Stomach (tissue), 4 donors: Measurements from ENCODE around the gene RGS7.

Source experiments
- CTCF ChIP-seq, 7 experiments: fragments of 450-650 bp in 4 of 7; fragments of 200-600 bp in 3 of 7; sonication (generic) in 3 of 7; IDR thresholded peaks; one replicate each; pipeline ENCODE4 v1.5.1; 2016 to 2019; ENCODE audit warnings: antibody characterized with exemption in 7 of 7, control low read depth in 2 of 7, mild to moderate bottlenecking in 1 of 7
- EP300 ChIP-seq: sonication (generic); formaldehyde crosslinking; IDR thresholded peaks from one replicate; pipeline ENCODE4 v1.6.1; 2017; ENCODE audit warnings: antibody characterized with exemption
- POLR2A ChIP-seq, 4 donors: fragments of 450-650 bp; IDR thresholded peaks; one replicate each; pipeline ENCODE4 v1.6.1; 2016; ENCODE audit warnings: antibody characterized with exemption in 4 of 4, control low read depth in 2 of 4, mild to moderate bottlenecking in 1 of 4, moderate library complexity in 1 of 4
- POLR2AphosphoS5 ChIP-seq, 3 donors: sonication (generic); formaldehyde crosslinking; IDR thresholded peaks; one replicate each; pipeline ENCODE4 v1.6.1; 2016; ENCODE audit warnings: antibody characterized with exemption in 3 of 3

GRCh38 chr1:241215203-241215602 is 141.8 kb downstream of the RGS7 start:
- no peak for TF ChIP-seq CTCF (IDR thresholded peaks at IDR 0.05)
- TF ChIP-seq POLR2A (IDR thresholded peaks at IDR 0.05) = no peak
- TF ChIP-seq EP300 = no peak
- TF ChIP-seq POLR2AphosphoS5 (IDR thresholded peaks at IDR 0.05) = peak in 1 of 3 donors; percentile 55
